Neural crest cell (in vitro differentiated cells): ENCODE data around the gene CACNA1H. TPM values are rescaled to one million over a fixed set of nuclear protein-coding genes. Genes with fewer than 3 reads are reported as not detected.

Source experiments
- DNase-seq: peaks from one replicate; pipeline ENCODE4 v3.0.0; 2021; ENCODE audit warnings: low read depth, mixed read lengths, low spot score
- H3K27ac Mint-ChIP-seq: one replicate; pipeline ENCODE4 v1.8.0; 2021; ENCODE audit warnings: mild to moderate bottlenecking, mixed read lengths; ENCODE audit not compliant: unreplicated experiment
- H3K27me3 Mint-ChIP-seq: 2 replicates; pipeline ENCODE4 v1.8.0; 2021; ENCODE audit warnings: low read depth, mild to moderate bottlenecking, mixed read lengths
- H3K36me3 Mint-ChIP-seq: 2 replicates; pipeline ENCODE4 v1.8.0; 2021; ENCODE audit warnings: low read depth, mild to moderate bottlenecking, mixed read lengths
- H3K4me1 Mint-ChIP-seq: 2 replicates; pipeline ENCODE4 v1.8.0; 2021; ENCODE audit warnings: mixed read lengths
- H3K4me3 Mint-ChIP-seq: one replicate; pipeline ENCODE4 v1.8.0; 2021; ENCODE audit warnings: mild to moderate bottlenecking, mixed read lengths
- H3K9me3 Mint-ChIP-seq: 2 replicates; pipeline ENCODE4 v1.8.0; 2021; ENCODE audit warnings: mixed read lengths
- total RNA-seq: library from RNA; stranded (reverse); gene quantifications from 2 replicates; pipeline ENCODE4 v1.2.1, GENCODE V29; 2021
- TF ChIP-seq, protein P1 (sequence below): fragments of 200-600 bp; sonication (generic); conservative IDR thresholded peaks from 2 replicates; pipeline ENCODE4 v1.5.0; 2021; ENCODE audit warnings: antibody characterized with exemption, mild to moderate bottlenecking

Gene CACNA1H
- total RNA-seq, 1 donor from 2014 or later, result 10.7 TPM

DNA sequence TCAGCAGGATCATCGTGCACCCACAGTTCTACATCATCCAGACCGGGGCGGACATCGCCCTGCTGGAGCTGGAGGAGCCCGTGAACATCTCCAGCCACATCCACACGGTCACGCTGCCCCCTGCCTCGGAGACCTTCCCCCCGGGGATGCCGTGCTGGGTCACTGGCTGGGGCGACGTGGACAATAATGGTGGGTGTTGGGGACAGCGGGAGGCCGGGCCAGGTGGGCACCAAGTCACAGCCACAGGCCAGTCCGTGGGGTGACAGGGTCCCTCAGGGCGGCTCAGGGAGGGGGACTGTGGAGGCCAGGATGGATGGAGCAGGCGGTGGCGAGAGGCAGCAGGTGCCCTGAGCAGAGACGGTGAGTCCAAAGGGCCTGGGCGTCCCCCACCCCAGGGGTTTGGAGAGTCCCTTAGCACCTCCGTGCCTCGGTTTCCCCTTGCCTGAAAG is 104.0 kb downstream of the CACNA1H start:
- no peak for DNase-seq
- Mint-ChIP-seq H3K36me3 (no peaks in the 10 kb centered on the region), H3K4me1 (no peaks in the 10 kb centered on the region), H3K4me3 (no peak overlapping the region), H3K9me3 (no peaks in the 10 kb centered on the region), H3K27me3 (peaks cover 12% of the 10 kb centered on the region), H3K27ac (no peak overlapping the region)
- TF ChIP-seq, protein P1, sequence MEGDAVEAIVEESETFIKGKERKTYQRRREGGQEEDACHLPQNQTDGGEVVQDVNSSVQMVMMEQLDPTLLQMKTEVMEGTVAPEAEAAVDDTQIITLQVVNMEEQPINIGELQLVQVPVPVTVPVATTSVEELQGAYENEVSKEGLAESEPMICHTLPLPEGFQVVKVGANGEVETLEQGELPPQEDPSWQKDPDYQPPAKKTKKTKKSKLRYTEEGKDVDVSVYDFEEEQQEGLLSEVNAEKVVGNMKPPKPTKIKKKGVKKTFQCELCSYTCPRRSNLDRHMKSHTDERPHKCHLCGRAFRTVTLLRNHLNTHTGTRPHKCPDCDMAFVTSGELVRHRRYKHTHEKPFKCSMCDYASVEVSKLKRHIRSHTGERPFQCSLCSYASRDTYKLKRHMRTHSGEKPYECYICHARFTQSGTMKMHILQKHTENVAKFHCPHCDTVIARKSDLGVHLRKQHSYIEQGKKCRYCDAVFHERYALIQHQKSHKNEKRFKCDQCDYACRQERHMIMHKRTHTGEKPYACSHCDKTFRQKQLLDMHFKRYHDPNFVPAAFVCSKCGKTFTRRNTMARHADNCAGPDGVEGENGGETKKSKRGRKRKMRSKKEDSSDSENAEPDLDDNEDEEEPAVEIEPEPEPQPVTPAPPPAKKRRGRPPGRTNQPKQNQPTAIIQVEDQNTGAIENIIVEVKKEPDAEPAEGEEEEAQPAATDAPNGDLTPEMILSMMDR, result no peak

DNA sequence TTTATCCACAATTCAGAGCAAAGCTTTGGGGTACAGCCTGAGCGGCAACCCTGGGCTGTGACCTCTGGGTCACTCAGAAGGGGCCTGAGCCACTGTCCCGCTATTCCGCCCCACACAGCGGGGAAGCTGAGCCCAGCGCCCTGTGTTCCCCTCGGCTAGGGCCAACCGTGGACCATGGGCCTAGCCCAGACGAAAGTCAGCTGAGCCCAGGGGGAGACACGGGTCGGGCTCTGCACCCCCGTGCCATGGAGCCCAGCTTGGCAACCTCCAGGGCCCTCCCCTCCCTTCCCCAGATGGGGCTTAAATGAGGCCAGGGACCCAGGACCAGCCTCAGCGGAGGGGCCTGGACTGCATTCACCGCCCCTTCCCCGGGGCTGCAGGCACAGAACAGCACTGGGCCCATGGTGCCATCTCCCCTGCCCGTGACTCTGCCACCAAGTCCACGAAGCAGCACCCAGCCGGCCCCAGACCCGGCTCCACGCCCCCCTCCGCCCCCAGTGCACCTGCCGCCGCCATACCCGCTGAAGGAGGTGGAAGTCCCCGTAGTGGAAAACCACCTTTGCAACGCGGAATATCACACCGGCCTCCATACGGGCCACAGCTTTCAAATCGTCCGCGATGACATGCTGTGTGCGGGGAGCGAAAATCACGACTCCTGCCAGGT is 104.8 kb downstream of the CACNA1H start:
- Mint-ChIP-seq H3K4me3 (no peak overlapping the region), H3K27me3 (peaks cover 14% of the 10 kb centered on the region), H3K9me3 (no peaks in the 10 kb centered on the region), H3K36me3 (no peaks in the 10 kb centered on the region), H3K4me1 (no peaks in the 10 kb centered on the region), H3K27ac (no peak overlapping the region)
- TF ChIP-seq, protein P1, result no peak
- no peak for DNase-seq

DNA sequence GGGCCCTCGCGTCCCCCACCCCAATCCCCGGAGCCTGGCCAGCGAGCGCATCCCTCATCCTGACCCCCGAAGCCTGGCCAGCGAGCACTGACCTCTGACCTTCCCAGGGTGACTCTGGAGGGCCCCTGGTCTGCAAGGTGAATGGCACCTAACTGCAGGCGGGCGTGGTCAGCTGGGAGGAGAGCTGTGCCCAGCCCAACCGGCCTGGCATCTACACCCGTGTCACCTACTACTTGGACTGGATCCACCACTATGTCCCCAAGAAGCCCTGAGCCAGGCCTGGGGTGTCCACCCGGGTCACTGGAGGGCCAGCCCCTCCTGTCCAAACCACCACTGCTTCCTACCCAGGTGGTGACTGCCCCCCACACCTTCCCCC is 105.3 kb downstream of the CACNA1H start:
- no peak for DNase-seq
- peaks cover 14% of the 10 kb centered on the region for H3K27me3 Mint-ChIP-seq
- H3K36me3 Mint-ChIP-seq, result no peaks in the 10 kb centered on the region
- TF ChIP-seq, protein P1, result no peak
- no peaks in the 10 kb centered on the region for H3K4me1 Mint-ChIP-seq
- no peak overlapping the region for H3K27ac Mint-ChIP-seq
- H3K4me3 Mint-ChIP-seq, result no peak overlapping the region
- no peaks in the 10 kb centered on the region for H3K9me3 Mint-ChIP-seq

DNA sequence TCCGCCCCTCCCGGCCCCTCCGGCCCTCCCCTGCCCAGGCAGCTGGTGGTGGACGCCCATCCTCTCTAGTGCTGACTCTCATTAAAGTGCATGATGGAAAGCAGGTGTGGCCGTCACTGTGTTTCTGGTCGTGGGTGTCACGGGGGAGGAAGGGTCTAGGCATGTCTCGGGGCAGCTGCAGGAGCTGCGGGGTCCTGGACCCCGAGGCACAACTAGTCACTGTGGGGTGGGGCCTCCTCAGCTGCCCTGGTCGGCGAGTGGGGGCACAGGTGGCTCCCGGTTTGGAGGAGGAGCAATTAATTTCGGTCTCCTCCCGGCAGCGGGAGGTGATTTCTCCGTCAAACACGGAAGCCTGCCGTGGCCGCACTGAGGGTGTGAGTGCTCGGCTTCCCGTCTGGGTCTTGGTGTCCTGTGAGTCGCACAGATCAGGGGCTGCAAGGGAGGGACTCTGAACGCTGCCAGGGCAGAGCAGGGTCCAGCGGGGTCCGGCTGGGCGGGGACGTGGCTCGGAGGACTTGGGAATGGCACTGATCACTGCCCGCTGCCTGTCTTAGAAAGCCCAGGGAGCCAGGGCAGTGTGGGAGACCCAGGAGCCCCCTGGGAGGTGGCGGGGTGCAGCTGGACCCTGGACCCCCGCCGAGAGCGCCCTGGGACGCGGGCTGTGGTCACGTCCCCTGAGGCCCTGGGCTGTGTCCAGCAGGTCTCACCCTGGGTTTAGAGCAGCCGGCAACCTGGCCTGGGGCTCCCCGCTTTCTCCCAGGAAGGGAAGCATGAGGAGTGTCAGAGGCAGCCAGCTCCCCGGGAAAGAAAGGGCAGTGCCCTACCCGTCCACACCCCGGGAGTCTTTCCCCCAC is 106.2 kb downstream of the CACNA1H start:
- no peaks in the 10 kb centered on the region for H3K4me1 Mint-ChIP-seq
- TF ChIP-seq, protein P1, result no peak
- H3K27ac Mint-ChIP-seq, result no peak overlapping the region
- H3K9me3 Mint-ChIP-seq, result no peaks in the 10 kb centered on the region
- DNase-seq, result no peak
- no peak overlapping the region for H3K4me3 Mint-ChIP-seq
- no peaks in the 10 kb centered on the region for H3K36me3 Mint-ChIP-seq
- peaks cover 14% of the 10 kb centered on the region for H3K27me3 Mint-ChIP-seq

DNA sequence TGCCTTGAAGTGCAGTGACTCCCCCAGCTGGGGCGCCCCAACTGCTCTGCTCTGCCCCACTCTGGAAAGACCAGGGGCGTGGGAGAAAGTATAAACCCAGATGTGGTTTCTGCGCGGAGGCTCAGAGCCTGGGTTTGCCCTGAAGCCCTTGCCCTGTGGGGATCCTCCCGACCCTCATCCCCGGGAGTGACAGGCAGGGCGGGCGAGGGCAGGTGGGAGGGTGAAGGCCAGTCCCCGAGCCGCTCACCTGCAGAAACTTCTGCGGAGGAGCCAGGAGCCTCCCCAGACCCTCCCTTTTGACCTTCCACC is 106.8 kb downstream of the CACNA1H start:
- H3K27ac Mint-ChIP-seq, result no peak overlapping the region
- no peak for DNase-seq
- TF ChIP-seq, protein P1, result no peak
- H3K36me3 Mint-ChIP-seq, result no peaks in the 10 kb centered on the region
- no peak overlapping the region for H3K4me3 Mint-ChIP-seq
- H3K27me3 Mint-ChIP-seq, result peaks cover 14% of the 10 kb centered on the region
- H3K4me1 Mint-ChIP-seq, result no peaks in the 10 kb centered on the region
- H3K9me3 Mint-ChIP-seq, result peaks cover 3% of the 10 kb centered on the region
